ENCODE measurements around the gene SEPSECS.

SEPSECS gene

GRCh38 chr4:25159837-25160713 is at the start of gene SEPSECS:
Gene SEPSECS, minus strand, starts transcription at chr4:25160449. Its CDS starts 80 bp downstream, at chr4:25160369.
- DNase-seq (ENCODE audit: low read depth in 2 of 2): peak; percentile 80 to 89

- DNase-seq (ENCODE audit: low read depth in 2 of 2): no peak
Measured at GRCh38 chr4:25209702-25210101, 49.5 kb upstream of the SEPSECS start.

- DNase-seq (ENCODE audit: low read depth in 2 of 2): no peak
Measured at GRCh38 chr4:25207997-25208396, 47.7 kb upstream of the SEPSECS start.

- DNase-seq (ENCODE audit: low read depth in 2 of 2): no peak
Measured at GRCh38 chr4:25198713-25199112, 38.5 kb upstream of the SEPSECS start.

GRCh38 chr4:25190407-25190806 is 30.2 kb upstream of the SEPSECS start:
- no peak for DNase-seq (ENCODE audit: low read depth in 2 of 2)

- DNase-seq (ENCODE audit: low read depth in 2 of 2): no peak
Measured at GRCh38 chr4:25184056-25184455, 23.8 kb upstream of the SEPSECS start.

- DNase-seq (ENCODE audit: low read depth in 2 of 2): no peak
Measured at GRCh38 chr4:25182937-25183336, 22.7 kb upstream of the SEPSECS start.

- no peak for DNase-seq (ENCODE audit: low read depth in 2 of 2)
Measured at GRCh38 chr4:25180524-25181131, 20.4 kb upstream of the SEPSECS start.

- DNase-seq (ENCODE audit: low read depth in 2 of 2): no peak
Measured at GRCh38 chr4:25178838-25179261, 18.6 kb upstream of the SEPSECS start.

GRCh38 chr4:25177147-25177546 is 16.9 kb upstream of the SEPSECS start:
- no peak for DNase-seq (ENCODE audit: low read depth in 2 of 2)

- no peak for DNase-seq (ENCODE audit: low read depth in 2 of 2)
Measured at GRCh38 chr4:25174674-25175073, 14.4 kb upstream of the SEPSECS start.

- no peak for DNase-seq (ENCODE audit: low read depth in 2 of 2)
Measured at GRCh38 chr4:25172961-25173915, 13.0 kb upstream of the SEPSECS start.

GRCh38 chr4:25171201-25171865 is 11.1 kb upstream of the SEPSECS start:
- DNase-seq (ENCODE audit: low read depth in 2 of 2): no peak

GRCh38 chr4:25169446-25169845 is 9.2 kb upstream of the SEPSECS start:
- DNase-seq (ENCODE audit: low read depth in 2 of 2): no peak

GRCh38 chr4:25165916-25166315 is 5.7 kb upstream of the SEPSECS start:
- no peak for DNase-seq (ENCODE audit: low read depth in 2 of 2)

- no peak for DNase-seq (ENCODE audit: low read depth in 2 of 2)
Measured at GRCh38 chr4:25163196-25163595, 2.9 kb upstream of the SEPSECS start.

GRCh38 chr4:25162566-25162965 is 2.3 kb upstream of the SEPSECS start:
- DNase-seq (ENCODE audit: low read depth in 2 of 2): no peak

GRCh38 chr4:25161593-25161950 is 1.3 kb upstream of the SEPSECS start:
- no peak for DNase-seq (ENCODE audit: low read depth in 2 of 2)

- DNase-seq (ENCODE audit: low read depth in 2 of 2): no peak
Measured at GRCh38 chr4:25160714-25161592, 704 bp upstream of the SEPSECS start.

- DNase-seq (ENCODE audit: low read depth in 2 of 2): no peak
Measured at GRCh38 chr4:25158817-25159216, 1.4 kb downstream of the SEPSECS start.

GRCh38 chr4:25157081-25157480 is 3.2 kb downstream of the SEPSECS start:
- DNase-seq (ENCODE audit: low read depth in 2 of 2): no peak

All from stimulated activated CD8-positive, alpha-beta memory T cell treated with anti-CD3 and anti-CD28 coated beads, Interleukin-15, amount 100 ng/mL, for 4 hours (primary cell).